Left lung (tissue), 10 donors: ENCODE measurements around the gene ATP8A2. TPM values are rescaled to one million over a fixed set of nuclear protein-coding genes. Genes with fewer than 3 reads are reported as not detected.

Experiments used
- ATAC-seq: fragments of 200-7000 bp; cut with Tn5 transposase; one replicate; pipeline ENCODE4 v1.9.1; 2020; ENCODE audit warnings: moderate library complexity
- DNase-seq, 4 donors: peaks; one replicate each; pipeline ENCODE4 v3.0.0-alpha.2; 2013 to 2020
- H3K27ac ChIP-seq, 2 donors: fragments of 200-600 bp; sonication (generic) in 1 of 2; one replicate each; pipeline versions ENCODE4 v1.5.0 to v1.8.0; 2020 to 2021
- H3K27me3 ChIP-seq, 2 donors: fragments of 200-600 bp; sonication (generic) in 1 of 2; one replicate each; pipeline versions ENCODE4 v1.5.0 to v1.8.0; 2020 to 2021
- H3K36me3 ChIP-seq, 2 donors: fragments of 200-600 bp; sonication (generic) in 1 of 2; one replicate each; pipeline versions ENCODE4 v1.5.0 to v1.8.0; 2020 to 2021
- H3K4me1 ChIP-seq, 2 donors: fragments of 200-600 bp; one replicate each; pipeline ENCODE4 v1.8.0; 2021
- H3K4me3 ChIP-seq, 2 donors: fragments of 200-600 bp; sonication (generic) in 1 of 2; one replicate each; pipeline versions ENCODE4 v1.5.0 to v1.8.0; 2020 to 2021; ENCODE audit warnings: mild to moderate bottlenecking in 1 of 2
- H3K9me3 ChIP-seq, 2 donors: fragments of 200-600 bp; sonication (generic) in 1 of 2; one replicate each; pipeline versions ENCODE4 v1.5.0 to v1.8.0; 2020 to 2021
- intact Hi-C, 2 donors: fragments of 100-400 bp; cut with DNase I; formaldehyde crosslinking; loops; one replicate each; pipeline versions ENCODE4 v1.11.2 to v1.14.2; 2022
- polyA plus RNA-seq, 6 donors: library from polyadenylated mRNA; unstranded; fragments of 120-200 nt; gene quantifications; one replicate each; pipeline ENCODE4 v1.2.1, GENCODE V29; 2013; ENCODE audit not compliant: insufficient read length in 6 of 6
- total RNA-seq, 2 donors: library from RNA; stranded (reverse); fragmentation: NEBNext Ultra II Directional; extraction: Animal tissue kit (Norgen Biotek cat#: 25700); gene quantifications; one replicate each; pipeline ENCODE4 v1.2.1, GENCODE V29; 2021
- TF ChIP-seq, protein P1 (sequence below), 2 donors: fragments of 200-600 bp; sonication (generic) in 1 of 2; IDR thresholded peaks; one replicate each; pipeline versions ENCODE4 v1.5.0 to v1.8.0; 2021; ENCODE audit warnings: antibody characterized with exemption in 2 of 2
- donor health status: DM: no; HTN: yes; CAD: no.
- donor health status: DM: no; HTN: no; CAD: no.

Gene ATP8A2
- total and polyA plus RNA-seq, 8 donors, result 1.1 to 13.4 (median 9.6) TPM

DNA sequence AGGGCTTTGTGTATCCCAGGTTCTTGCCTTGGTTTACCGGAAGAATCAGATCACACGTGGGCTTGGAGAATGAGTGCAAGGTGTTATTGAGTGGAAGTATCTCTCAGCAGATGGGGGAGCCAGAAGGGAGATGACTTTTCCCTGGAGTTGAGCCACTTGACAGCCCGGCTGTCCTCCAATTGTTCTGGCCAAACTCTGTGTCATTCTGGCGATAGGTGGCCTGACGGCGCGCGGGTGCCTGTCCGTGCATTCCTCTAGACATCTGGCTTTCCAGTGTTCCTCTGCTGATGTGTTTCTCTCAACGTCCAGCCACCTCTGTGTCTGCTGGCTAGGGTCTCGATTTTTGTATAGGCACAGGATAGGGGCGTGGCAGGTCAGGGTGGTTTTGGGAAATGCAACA, 498.2 kb downstream of the ATP8A2 start:
- intact Hi-C loops, result no loop called here
- ATAC-seq (no peak), DNase-seq (no peak)
- no peaks in the 10 kb centered on the region for H3K9me3 ChIP-seq
- no peaks in the 10 kb centered on the region for H3K36me3 ChIP-seq
- no peak overlapping the region for H3K27ac ChIP-seq
- H3K4me1 ChIP-seq, result no peaks in the 10 kb centered on the region
- no peaks in the 10 kb centered on the region for H3K27me3 ChIP-seq
- no peak overlapping the region for H3K4me3 ChIP-seq
- TF ChIP-seq, protein P1, sequence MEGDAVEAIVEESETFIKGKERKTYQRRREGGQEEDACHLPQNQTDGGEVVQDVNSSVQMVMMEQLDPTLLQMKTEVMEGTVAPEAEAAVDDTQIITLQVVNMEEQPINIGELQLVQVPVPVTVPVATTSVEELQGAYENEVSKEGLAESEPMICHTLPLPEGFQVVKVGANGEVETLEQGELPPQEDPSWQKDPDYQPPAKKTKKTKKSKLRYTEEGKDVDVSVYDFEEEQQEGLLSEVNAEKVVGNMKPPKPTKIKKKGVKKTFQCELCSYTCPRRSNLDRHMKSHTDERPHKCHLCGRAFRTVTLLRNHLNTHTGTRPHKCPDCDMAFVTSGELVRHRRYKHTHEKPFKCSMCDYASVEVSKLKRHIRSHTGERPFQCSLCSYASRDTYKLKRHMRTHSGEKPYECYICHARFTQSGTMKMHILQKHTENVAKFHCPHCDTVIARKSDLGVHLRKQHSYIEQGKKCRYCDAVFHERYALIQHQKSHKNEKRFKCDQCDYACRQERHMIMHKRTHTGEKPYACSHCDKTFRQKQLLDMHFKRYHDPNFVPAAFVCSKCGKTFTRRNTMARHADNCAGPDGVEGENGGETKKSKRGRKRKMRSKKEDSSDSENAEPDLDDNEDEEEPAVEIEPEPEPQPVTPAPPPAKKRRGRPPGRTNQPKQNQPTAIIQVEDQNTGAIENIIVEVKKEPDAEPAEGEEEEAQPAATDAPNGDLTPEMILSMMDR (IDR thresholded peaks at IDR 0.05), result no peak

DNA sequence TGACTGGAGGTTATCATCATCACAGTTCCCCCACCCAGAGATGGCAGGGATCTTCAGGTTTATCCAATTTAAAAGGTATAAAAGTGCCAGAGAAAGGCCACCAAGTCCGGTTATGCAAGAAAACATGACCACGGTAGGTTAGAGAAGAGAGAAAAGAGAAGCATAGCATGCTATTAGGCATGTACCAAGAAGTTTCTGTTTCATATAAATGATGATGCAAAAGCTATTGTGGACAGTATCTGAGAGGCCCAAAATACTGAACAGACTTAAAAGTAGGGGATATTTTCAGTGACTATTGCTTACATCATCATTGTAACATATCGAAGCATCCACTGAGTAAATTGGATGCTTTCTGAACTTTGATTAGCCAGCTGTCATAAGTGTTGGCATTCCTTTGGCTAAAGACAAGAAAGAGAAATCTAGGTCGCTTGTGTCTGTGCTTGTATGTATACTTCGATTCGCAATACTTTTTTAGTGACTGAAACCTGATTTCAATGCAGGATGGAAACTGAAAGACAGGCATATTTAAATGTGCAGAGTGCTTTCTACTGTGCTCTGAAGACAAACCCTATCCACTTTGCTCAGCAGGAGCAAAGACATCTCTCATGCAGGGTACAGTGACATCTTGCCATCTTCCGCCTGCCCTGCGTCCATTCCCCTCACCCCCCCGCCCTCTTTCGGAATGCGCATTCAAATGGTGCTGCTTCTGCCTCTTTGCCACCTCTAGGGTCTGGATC, 499.8 kb downstream of the ATP8A2 start:
- no peak for DNase-seq
- no peaks in the 10 kb centered on the region for H3K36me3 ChIP-seq
- no peaks in the 10 kb centered on the region for H3K27me3 ChIP-seq
- H3K9me3 ChIP-seq, result no peaks in the 10 kb centered on the region
- ATAC-seq, result no peak
- TF ChIP-seq, protein P1 (IDR thresholded peaks at IDR 0.05), result no peak
- intact Hi-C loops, result no loop called here
- H3K4me1 ChIP-seq, result no peaks in the 10 kb centered on the region
- no peak overlapping the region for H3K27ac ChIP-seq
- no peak overlapping the region for H3K4me3 ChIP-seq

DNA sequence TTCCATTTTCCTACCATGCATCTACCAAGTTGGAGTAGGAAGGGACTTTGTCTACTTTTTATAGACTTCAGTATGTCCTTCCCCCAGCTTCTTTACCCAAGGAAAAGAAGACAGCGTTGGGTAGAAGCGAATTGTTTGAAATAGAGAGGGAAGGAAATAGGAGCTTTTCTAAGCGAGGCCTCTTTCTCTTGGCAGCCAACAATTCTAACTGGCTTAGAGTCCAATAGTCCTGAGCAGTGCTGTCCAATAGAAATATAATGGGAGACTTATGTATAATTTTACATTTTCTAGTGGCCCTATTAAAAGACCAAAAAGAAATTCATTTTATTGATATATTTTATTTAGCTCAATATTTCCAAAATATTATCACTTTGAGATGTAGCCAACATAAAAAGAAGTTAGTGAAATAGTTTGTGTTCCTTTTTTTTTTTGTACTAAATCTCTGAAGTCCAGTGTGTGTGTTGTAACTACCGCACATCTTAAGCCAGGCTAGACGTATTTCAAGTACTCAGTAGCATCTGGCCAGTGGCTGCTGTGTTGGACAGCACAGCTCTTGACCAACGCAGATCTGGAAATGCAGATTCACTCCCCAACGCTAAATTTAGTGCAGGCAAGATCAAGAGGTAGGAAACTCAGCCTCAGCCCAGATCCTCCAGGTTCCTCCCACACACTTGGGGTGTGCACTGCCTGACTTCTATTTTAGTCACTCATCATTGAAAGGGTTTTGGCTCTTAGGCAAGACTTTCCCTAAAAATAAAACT, 500.9 kb downstream of the ATP8A2 start:
- DNase-seq, result no peak
- Histone ChIP-seq H3K4me1 (no peaks in the 10 kb centered on the region), H3K9me3 (no peaks in the 10 kb centered on the region), H3K27ac (no peak overlapping the region), H3K27me3 (no peaks in the 10 kb centered on the region), H3K4me3 (no peak overlapping the region), H3K36me3 (no peaks in the 10 kb centered on the region)
- peak; percentile 61 for ATAC-seq
- TF ChIP-seq, protein P1 (IDR thresholded peaks at IDR 0.05), result no peak
- intact Hi-C loops, result no loop called here

DNA sequence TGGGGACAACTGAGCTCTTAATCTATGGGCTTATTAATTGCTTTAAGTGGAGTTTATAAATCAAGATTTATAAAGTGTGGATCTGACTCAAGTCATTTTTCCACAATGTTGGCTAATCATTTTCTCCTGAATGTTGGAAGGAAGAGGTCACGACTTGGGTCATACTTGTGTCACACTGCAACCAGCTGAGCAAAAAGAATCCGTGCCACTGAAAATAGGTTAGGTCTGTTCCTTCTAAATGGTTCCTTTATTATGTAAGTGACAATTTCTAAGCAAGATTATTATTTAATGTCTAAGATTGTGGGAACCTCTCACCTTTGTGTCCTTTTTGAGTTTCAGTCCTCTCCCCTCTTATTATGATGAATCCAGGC, 501.5 kb downstream of the ATP8A2 start:
- no peak for ATAC-seq
- Histone ChIP-seq H3K4me3 (no peak overlapping the region), H3K4me1 (no peaks in the 10 kb centered on the region), H3K9me3 (no peaks in the 10 kb centered on the region), H3K27ac (no peak overlapping the region), H3K36me3 (no peaks in the 10 kb centered on the region), H3K27me3 (no peaks in the 10 kb centered on the region)
- TF ChIP-seq, protein P1 (IDR thresholded peaks at IDR 0.05), result no peak
- intact Hi-C loops, result no loop called here
- no peak for DNase-seq

DNA sequence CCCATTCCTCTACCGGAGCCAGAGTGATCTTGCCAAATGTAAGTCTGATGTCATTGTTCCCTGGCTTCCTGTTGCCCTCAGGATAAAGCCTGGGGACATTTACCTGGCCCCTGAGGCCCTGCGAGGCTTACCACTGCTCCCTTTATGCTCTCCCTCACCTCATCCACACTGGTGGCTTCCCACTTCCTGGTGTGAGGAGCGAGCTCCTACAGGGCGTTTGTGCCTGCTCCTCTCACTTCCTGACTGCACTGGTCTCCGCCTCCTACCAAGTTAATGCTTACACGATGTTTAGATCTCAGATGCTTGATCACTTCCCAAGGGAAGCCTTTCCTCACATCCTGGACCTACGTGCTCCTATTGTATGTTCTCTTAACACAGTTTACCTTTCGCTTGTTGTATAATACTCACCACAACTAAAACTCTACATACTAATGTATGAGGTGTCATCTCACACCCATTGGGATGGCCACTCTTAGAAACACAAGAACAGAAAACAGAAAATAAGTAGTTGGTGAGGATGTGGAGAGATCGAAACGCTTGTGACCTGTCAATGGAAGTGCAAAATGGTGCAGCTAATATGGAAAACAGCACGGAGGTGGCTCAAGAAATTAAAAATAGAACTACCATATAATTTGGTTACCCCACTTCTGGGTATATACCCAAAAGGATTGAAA, 502.4 kb downstream of the ATP8A2 start:
- Histone ChIP-seq H3K4me1 (no peaks in the 10 kb centered on the region), H3K4me3 (no peak overlapping the region), H3K36me3 (no peaks in the 10 kb centered on the region), H3K9me3 (no peaks in the 10 kb centered on the region), H3K27ac (no peak overlapping the region), H3K27me3 (no peaks in the 10 kb centered on the region)
- DNase-seq (no peak), ATAC-seq (no peak)
- intact Hi-C loops, result no loop called here
- TF ChIP-seq, protein P1 (IDR thresholded peaks at IDR 0.05), result no peak
